ENCODE data around the gene NUP214.

The NUP214 gene

GRCh38 chr9:131222460-131222859 is 97.1 kb downstream of the NUP214 start:
- no peak overlapping the region for H3K27ac ChIP-seq (ENCODE audit: low read depth, low read length)

GRCh38 chr9:131226226-131226625 is 100.8 kb downstream of the NUP214 start:
- H3K4me1 ChIP-seq (ENCODE audit: control insufficient read depth, insufficient read depth, low read length) = peaks cover 21% of the 10 kb centered on the region
- no peaks in the 10 kb centered on the region for H3K9me3 ChIP-seq (ENCODE audit: control insufficient read depth, insufficient read depth, low read length)
- H3K27ac ChIP-seq (ENCODE audit: low read depth, low read length) = no peak overlapping the region
- no peak overlapping the region for H3K4me3 ChIP-seq (ENCODE audit: low read depth, low read length)
- H3K9ac ChIP-seq (ENCODE audit: low read depth, low read length) = no peak overlapping the region
- peaks cover 22% of the 10 kb centered on the region for H3K36me3 ChIP-seq (ENCODE audit: control insufficient read depth, insufficient read depth, low read length)
- H3K27me3 ChIP-seq (ENCODE audit: control insufficient read depth, insufficient read depth, low read length) = no peaks in the 10 kb centered on the region

More at GRCh38 chr9:131222460-131222859, 97.1 kb downstream of the NUP214 start:
- Histone ChIP-seq H3K4me3 (ENCODE audit: low read depth, low read length) (no peak overlapping the region), H3K9ac (ENCODE audit: low read depth, low read length) (no peak overlapping the region), H3K36me3 (ENCODE audit: control insufficient read depth, insufficient read depth, low read length) (peaks cover 24% of the 10 kb centered on the region), H3K4me1 (ENCODE audit: control insufficient read depth, insufficient read depth, low read length) (peaks cover 20% of the 10 kb centered on the region), H3K27me3 (ENCODE audit: control insufficient read depth, insufficient read depth, low read length) (no peaks in the 10 kb centered on the region), H3K9me3 (ENCODE audit: control insufficient read depth, insufficient read depth, low read length) (no peaks in the 10 kb centered on the region)

DNA sequence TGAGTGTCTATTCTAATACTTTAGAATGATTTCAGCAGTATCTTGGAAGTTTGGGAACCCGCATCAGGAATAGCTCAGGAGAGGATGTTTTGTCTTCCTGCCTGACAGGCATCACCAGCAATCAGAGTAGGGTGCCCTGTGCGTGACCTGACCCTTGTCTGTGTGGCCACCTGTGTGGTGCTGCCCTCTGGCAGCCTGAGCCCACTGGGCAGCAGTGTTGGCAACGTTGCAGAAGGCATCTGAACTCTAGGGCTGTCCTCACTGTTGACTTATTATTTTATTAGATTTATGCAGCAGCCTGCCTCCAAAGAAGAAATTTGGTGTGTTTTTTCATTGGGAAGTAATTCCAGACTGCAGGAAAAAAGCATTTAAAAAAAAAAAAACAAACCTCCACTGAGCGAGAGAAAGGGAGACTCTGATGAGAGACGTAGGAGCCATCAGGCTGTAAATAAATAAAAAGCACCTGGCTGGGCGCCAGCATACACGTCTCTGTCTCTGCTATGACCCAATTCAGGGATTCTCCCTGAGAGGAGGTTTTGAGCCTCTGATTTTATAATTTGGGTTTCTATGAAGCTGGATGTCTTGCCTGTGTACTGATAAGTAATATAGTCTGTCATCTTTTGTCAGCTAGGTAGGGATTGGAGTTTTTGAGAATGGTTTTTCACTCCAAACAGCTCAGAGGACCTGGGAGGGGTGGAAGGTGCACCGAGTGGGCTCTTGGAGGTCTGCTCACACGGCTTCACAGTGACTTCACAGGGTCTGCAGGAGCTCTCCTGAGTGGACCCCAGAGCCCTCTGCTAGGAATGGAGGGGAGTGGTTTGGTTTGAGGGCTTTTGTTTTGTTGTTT is 101.9 kb downstream of the NUP214 start:
- H3K36me3 ChIP-seq (ENCODE audit: control insufficient read depth, insufficient read depth, low read length) = peaks cover 33% of the 10 kb centered on the region
- peaks cover 21% of the 10 kb centered on the region for H3K4me1 ChIP-seq (ENCODE audit: control insufficient read depth, insufficient read depth, low read length)
- no peak overlapping the region for H3K27ac ChIP-seq (ENCODE audit: low read depth, low read length)
- H3K9ac ChIP-seq (ENCODE audit: low read depth, low read length) = no peak overlapping the region
- no peaks in the 10 kb centered on the region for H3K9me3 ChIP-seq (ENCODE audit: control insufficient read depth, insufficient read depth, low read length)
- H3K4me3 ChIP-seq (ENCODE audit: low read depth, low read length) = peak overlapping the region; percentile 30; the same call in 1 of the 2 replicates
- H3K27me3 ChIP-seq (ENCODE audit: control insufficient read depth, insufficient read depth, low read length) = no peaks in the 10 kb centered on the region

GRCh38 chr9:131227959-131228460 is 102.6 kb downstream of the NUP214 start:
- Histone ChIP-seq H3K4me1 (ENCODE audit: control insufficient read depth, insufficient read depth, low read length) (peaks cover 21% of the 10 kb centered on the region), H3K4me3 (ENCODE audit: low read depth, low read length) (peak overlapping the region; percentile 30; the same call in 1 of the 2 replicates), H3K9ac (ENCODE audit: low read depth, low read length) (no peak overlapping the region), H3K27ac (ENCODE audit: low read depth, low read length) (peak overlapping the region; percentile 58), H3K27me3 (ENCODE audit: control insufficient read depth, insufficient read depth, low read length) (no peaks in the 10 kb centered on the region), H3K36me3 (ENCODE audit: control insufficient read depth, insufficient read depth, low read length) (peaks cover 34% of the 10 kb centered on the region), H3K9me3 (ENCODE audit: control insufficient read depth, insufficient read depth, low read length) (no peaks in the 10 kb centered on the region)

DNA sequence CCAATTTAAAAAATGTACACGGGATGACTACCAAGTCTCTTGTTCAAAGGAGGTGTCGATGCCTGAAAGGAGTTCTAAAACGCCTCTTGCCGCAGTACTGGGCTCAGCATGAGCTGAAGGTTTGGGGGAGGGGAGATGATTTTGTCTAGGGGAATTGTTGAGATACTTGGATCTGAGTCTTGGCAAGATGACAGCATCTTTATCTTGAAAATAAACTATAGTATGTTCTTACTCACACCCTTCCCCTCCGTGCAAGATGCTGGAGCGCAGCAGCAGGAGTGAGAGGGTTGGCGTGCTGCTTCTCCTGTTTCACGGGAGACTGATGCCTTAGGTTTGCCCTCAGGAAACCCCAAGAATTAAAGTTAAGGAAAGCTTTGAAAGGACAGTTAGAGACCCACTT is 103.6 kb downstream of the NUP214 start:
- H3K36me3 ChIP-seq (ENCODE audit: control insufficient read depth, insufficient read depth, low read length) = peaks cover 43% of the 10 kb centered on the region
- H3K9me3 ChIP-seq (ENCODE audit: control insufficient read depth, insufficient read depth, low read length) = no peaks in the 10 kb centered on the region
- H3K4me3 ChIP-seq (ENCODE audit: low read depth, low read length) = no peak overlapping the region; the same call in 1 of the 2 replicates
- no peak overlapping the region for H3K27ac ChIP-seq (ENCODE audit: low read depth, low read length)
- H3K27me3 ChIP-seq (ENCODE audit: control insufficient read depth, insufficient read depth, low read length) = no peaks in the 10 kb centered on the region
- no peak overlapping the region for H3K9ac ChIP-seq (ENCODE audit: low read depth, low read length)
- peaks cover 21% of the 10 kb centered on the region for H3K4me1 ChIP-seq (ENCODE audit: control insufficient read depth, insufficient read depth, low read length)

DNA sequence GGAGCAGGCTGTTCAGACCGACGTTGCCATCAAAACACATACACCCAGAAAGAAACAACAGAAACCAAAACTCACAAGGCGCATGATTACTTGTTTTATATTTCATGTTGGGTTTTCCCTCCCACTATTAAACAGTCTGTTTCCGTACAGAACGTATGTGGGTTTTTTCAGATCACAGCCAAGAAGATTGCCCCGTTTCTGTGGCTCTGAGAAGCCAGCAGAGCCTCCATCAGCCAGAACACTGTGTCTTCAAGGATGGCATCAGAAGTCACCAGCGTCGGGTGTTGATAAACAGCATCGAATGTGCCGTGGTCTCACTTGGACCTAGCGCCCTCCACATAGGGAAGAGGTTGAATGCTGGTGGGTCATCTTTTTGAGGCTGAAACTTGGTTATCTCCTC is 108.2 kb downstream of the NUP214 start:
- H3K4me3 ChIP-seq (ENCODE audit: low read depth, low read length) = no peak overlapping the region
- no peaks in the 10 kb centered on the region for H3K27me3 ChIP-seq (ENCODE audit: control insufficient read depth, insufficient read depth, low read length)
- H3K9me3 ChIP-seq (ENCODE audit: control insufficient read depth, insufficient read depth, low read length) = no peaks in the 10 kb centered on the region
- no peak overlapping the region for H3K9ac ChIP-seq (ENCODE audit: low read depth, low read length)
- H3K36me3 ChIP-seq (ENCODE audit: control insufficient read depth, insufficient read depth, low read length) = peaks cover 53% of the 10 kb centered on the region
- H3K4me1 ChIP-seq (ENCODE audit: control insufficient read depth, insufficient read depth, low read length) = peaks cover 17% of the 10 kb centered on the region
- no peak overlapping the region for H3K27ac ChIP-seq (ENCODE audit: low read depth, low read length)

DNA sequence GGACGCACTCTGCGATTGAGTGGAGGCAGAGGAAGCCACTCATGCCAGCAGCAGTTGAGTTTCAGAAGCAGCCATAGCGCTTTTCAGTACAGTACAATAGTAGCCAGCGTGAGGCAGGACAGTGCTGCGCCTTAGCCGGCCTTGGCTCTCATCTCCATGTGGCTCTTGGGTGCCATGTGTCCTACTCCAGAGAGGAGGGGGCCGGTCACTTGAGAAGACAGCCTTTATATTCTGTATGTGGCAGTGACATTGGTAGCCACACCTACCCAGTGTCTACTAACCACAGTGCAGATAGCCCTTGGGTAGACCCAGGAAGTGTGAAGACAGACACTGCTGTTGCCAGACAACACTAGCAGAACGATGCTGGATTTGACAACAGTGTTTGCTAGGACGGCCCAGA is 108.6 kb downstream of the NUP214 start:
- Histone ChIP-seq H3K9ac (ENCODE audit: low read depth, low read length) (no peak overlapping the region), H3K9me3 (ENCODE audit: control insufficient read depth, insufficient read depth, low read length) (no peaks in the 10 kb centered on the region), H3K4me1 (ENCODE audit: control insufficient read depth, insufficient read depth, low read length) (peaks cover 17% of the 10 kb centered on the region), H3K27me3 (ENCODE audit: control insufficient read depth, insufficient read depth, low read length) (no peaks in the 10 kb centered on the region), H3K36me3 (ENCODE audit: control insufficient read depth, insufficient read depth, low read length) (peaks cover 53% of the 10 kb centered on the region), H3K4me3 (ENCODE audit: low read depth, low read length) (no peak overlapping the region), H3K27ac (ENCODE audit: low read depth, low read length) (no peak overlapping the region)

- no peak overlapping the region for H3K4me3 ChIP-seq (ENCODE audit: low read depth, low read length)
- H3K9me3 ChIP-seq (ENCODE audit: control insufficient read depth, insufficient read depth, low read length) = no peaks in the 10 kb centered on the region
- no peaks in the 10 kb centered on the region for H3K27me3 ChIP-seq (ENCODE audit: control insufficient read depth, insufficient read depth, low read length)
- no peak overlapping the region for H3K9ac ChIP-seq (ENCODE audit: low read depth, low read length)
- H3K4me1 ChIP-seq (ENCODE audit: control insufficient read depth, insufficient read depth, low read length) = peaks cover 15% of the 10 kb centered on the region
- H3K27ac ChIP-seq (ENCODE audit: low read depth, low read length) = no peak overlapping the region
- H3K36me3 ChIP-seq (ENCODE audit: control insufficient read depth, insufficient read depth, low read length) = peaks cover 53% of the 10 kb centered on the region
Observed at GRCh38 chr9:131234799-131235479, 109.6 kb downstream of the NUP214 start.

- H3K9me3 ChIP-seq (ENCODE audit: control insufficient read depth, insufficient read depth, low read length) = no peaks in the 10 kb centered on the region
- H3K36me3 ChIP-seq (ENCODE audit: control insufficient read depth, insufficient read depth, low read length) = peaks cover 48% of the 10 kb centered on the region
Observed at GRCh38 chr9:131235480-131235851, 110.1 kb downstream of the NUP214 start.

DNA sequence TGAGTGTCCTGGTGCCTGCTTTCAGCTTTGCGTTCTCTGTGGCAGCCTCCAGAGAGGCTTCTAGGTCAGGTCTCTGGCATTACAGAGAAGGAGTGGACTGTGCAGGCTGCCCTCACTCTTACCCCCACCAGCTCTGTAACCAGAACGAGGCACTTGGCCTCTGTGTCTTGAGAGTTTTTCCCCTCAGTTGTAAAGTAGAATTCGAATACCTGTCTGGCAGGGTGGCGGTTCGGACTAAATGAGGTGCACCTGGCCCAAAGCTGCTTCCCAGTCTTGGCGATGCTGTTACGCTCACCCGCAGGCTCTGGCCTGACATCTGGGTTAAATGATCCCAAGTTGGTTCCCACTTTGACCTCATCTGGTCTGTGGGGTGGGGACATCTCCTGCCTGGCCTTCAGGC is 110.8 kb downstream of the NUP214 start:
- H3K36me3 ChIP-seq (ENCODE audit: control insufficient read depth, insufficient read depth, low read length) = peaks cover 43% of the 10 kb centered on the region

More at GRCh38 chr9:131235480-131235851, 110.1 kb downstream of the NUP214 start:
- Histone ChIP-seq H3K27me3 (ENCODE audit: control insufficient read depth, insufficient read depth, low read length) (no peaks in the 10 kb centered on the region), H3K4me1 (ENCODE audit: control insufficient read depth, insufficient read depth, low read length) (peaks cover 15% of the 10 kb centered on the region), H3K27ac (ENCODE audit: low read depth, low read length) (no peak overlapping the region), H3K4me3 (ENCODE audit: low read depth, low read length) (no peak overlapping the region), H3K9ac (ENCODE audit: low read depth, low read length) (no peak overlapping the region)

GRCh38 chr9:131236761-131237160 is 111.4 kb downstream of the NUP214 start:
- H3K27me3 ChIP-seq (ENCODE audit: control insufficient read depth, insufficient read depth, low read length) = no peaks in the 10 kb centered on the region

More for the DNA sequence above, 110.8 kb downstream of the NUP214 start:
- Histone ChIP-seq H3K4me1 (ENCODE audit: control insufficient read depth, insufficient read depth, low read length) (peaks cover 15% of the 10 kb centered on the region), H3K9me3 (ENCODE audit: control insufficient read depth, insufficient read depth, low read length) (no peaks in the 10 kb centered on the region), H3K27ac (ENCODE audit: low read depth, low read length) (no peak overlapping the region), H3K4me3 (ENCODE audit: low read depth, low read length) (no peak overlapping the region), H3K9ac (ENCODE audit: low read depth, low read length) (no peak overlapping the region), H3K27me3 (ENCODE audit: control insufficient read depth, insufficient read depth, low read length) (no peaks in the 10 kb centered on the region)

More at GRCh38 chr9:131236761-131237160, 111.4 kb downstream of the NUP214 start:
- Histone ChIP-seq H3K36me3 (ENCODE audit: control insufficient read depth, insufficient read depth, low read length) (peaks cover 37% of the 10 kb centered on the region), H3K4me1 (ENCODE audit: control insufficient read depth, insufficient read depth, low read length) (peaks cover 15% of the 10 kb centered on the region), H3K9ac (ENCODE audit: low read depth, low read length) (no peak overlapping the region), H3K4me3 (ENCODE audit: low read depth, low read length) (no peak overlapping the region), H3K27ac (ENCODE audit: low read depth, low read length) (no peak overlapping the region), H3K9me3 (ENCODE audit: control insufficient read depth, insufficient read depth, low read length) (no peaks in the 10 kb centered on the region)

Measured in HUES48 (cell line).